A673 (cell line): ENCODE measurements around the gene HDHD3. TPM values are rescaled to one million over a fixed set of nuclear protein-coding genes. Genes with fewer than 3 reads are reported as not detected.
A peak's percentile ranks its signal among the peaks of the same experiment; 100 is the strongest.

ENCODE experiments used
- BruUV-seq: library from RNA; stranded (reverse); fragments of 400-500 nt; replicated peaks from 2 replicates; lab custom pipeline; 2021; lab: Mats Ljungman, UMichigan
- CTCF ChIA-PET: fragments of 300-600 bp; sonication (Branson Sonifier 250); formaldehyde crosslinking; loops from one replicate; lab custom pipeline; 2022; ENCODE audit warnings: antibody characterized with exemption; lab: Charles Lee
- POLR2A ChIA-PET: fragments of 300-600 bp; sonication (Branson Sonifier 250); formaldehyde crosslinking; loops from one replicate; lab custom pipeline; 2022; ENCODE audit warnings: antibody characterized with exemption; ENCODE audit not compliant: low non-redundant PET; lab: Charles Lee
- DNase-seq: peaks from one replicate; pipeline ENCODE4 v3.0.0-alpha.2; 2015; ENCODE audit warnings: low spot score
- H3K27ac ChIP-seq: fragments of 200-600 bp; sonication (generic); 2 replicates; pipeline ENCODE4 v1.5.1; 2016; ENCODE audit warnings: mixed run types, low read depth, mild to moderate bottlenecking, mixed read lengths, antibody characterized with exemption, low read length; ENCODE audit not compliant: poor library complexity, severe bottlenecking
- H3K27me3 ChIP-seq: fragments of 200-600 bp; sonication (generic); replicated peaks from 2 replicates; pipeline ENCODE4 v1.6.1; 2017; ENCODE audit warnings: mixed run types, low read depth, mild to moderate bottlenecking, mixed read lengths, antibody characterized with exemption, low read length; ENCODE audit not compliant: insufficient read depth, poor library complexity
- H3K36me3 ChIP-seq: fragments of 200-600 bp; sonication (generic); 2 replicates; pipeline ENCODE4 v1.6.1; 2016; ENCODE audit warnings: mixed run types, mild to moderate bottlenecking, mixed read lengths, antibody characterized with exemption, low read length; ENCODE audit not compliant: insufficient read depth, poor library complexity, severe bottlenecking
- H3K4me1 ChIP-seq: fragments of 200-600 bp; sonication (generic); 2 replicates; pipeline ENCODE4 v1.6.1; 2017; ENCODE audit warnings: mixed run types, mild to moderate bottlenecking, mixed read lengths, antibody characterized with exemption, low read length; ENCODE audit not compliant: insufficient read depth, poor library complexity, severe bottlenecking
- H3K4me3 ChIP-seq: fragments of 200-600 bp; sonication (generic); 2 replicates; pipeline ENCODE4 v1.5.1; 2016; ENCODE audit warnings: low read depth, mixed run types, mild to moderate bottlenecking, mixed read lengths, low read length; ENCODE audit not compliant: poor library complexity, severe bottlenecking
- H3K9me3 ChIP-seq: fragments of 200-600 bp; sonication (generic); 2 replicates; pipeline ENCODE4 v1.6.1; 2016; ENCODE audit warnings: mixed run types, low read depth, mild to moderate bottlenecking, mixed read lengths, antibody characterized with exemption, low read length; ENCODE audit not compliant: poor library complexity, severe bottlenecking
- EZH2 ChIP-seq: fragments of 200-600 bp; sonication (generic); IDR thresholded peaks from 2 replicates; pipeline ENCODE4 v1.6.1; 2017; ENCODE audit warnings: borderline replicate concordance, low read depth, mild to moderate bottlenecking, mixed read lengths, antibody characterized with exemption, low read length; ENCODE audit not compliant: poor library complexity, severe bottlenecking
- intact Hi-C: fragments of 100-400 bp; cut with micrococcal nuclease; formaldehyde crosslinking; loops from one replicate; pipeline ENCODE4 v1.10.0; 2022; ENCODE audit not compliant: unreplicated experiment
- total RNA-seq: library from RNA; stranded (reverse); gene quantifications from 2 replicates; pipeline ENCODE4 v1.2.3, GENCODE V29; 2021
- TF ChIP-seq, protein P1 (sequence below): fragments of 300-800, 200-600 bp; sonication (generic); conservative IDR thresholded peaks from 2 replicates; pipeline ENCODE4 v1.5.1; 2017; ENCODE audit warnings: low read depth, mild to moderate bottlenecking, antibody characterized with exemption, low read length, moderate library complexity, mixed read lengths

HDHD3 gene
- total RNA-seq, 1 experiment from 2014 or later, result 9.4 TPM

DNA sequence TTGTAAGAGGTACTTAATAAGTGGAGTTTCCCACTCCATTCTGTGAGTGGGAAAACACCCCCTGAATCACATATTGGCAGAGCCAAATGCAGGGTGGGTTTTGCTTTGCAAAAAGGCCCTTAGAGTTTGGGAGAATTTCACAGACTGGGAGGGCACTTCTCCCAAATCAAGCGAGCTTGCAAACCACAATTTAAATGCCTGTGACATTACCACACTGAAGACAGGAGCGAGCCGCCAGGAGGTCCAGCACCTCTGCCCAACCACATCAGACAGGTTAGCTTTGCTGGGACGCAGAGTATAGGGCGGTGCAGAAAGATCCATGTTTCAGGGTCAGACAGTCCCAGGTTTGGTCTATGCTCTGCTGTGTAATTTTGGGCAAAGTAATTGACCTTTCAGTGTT lies 22.0 kb upstream of the HDHD3 start:
- H3K27ac ChIP-seq, result no peak overlapping the region
- BruUV-seq, result TSS peak; percentile 13
- H3K36me3 ChIP-seq, result no peaks in the 10 kb centered on the region
- ChIA-PET CTCF (no interaction called here), POLR2A (no interaction called here)
- DNase-seq, result no peak
- H3K4me3 ChIP-seq, result no peak overlapping the region
- H3K9me3 ChIP-seq, result no peaks in the 10 kb centered on the region
- intact Hi-C loops, result no loop called here
- TF ChIP-seq EZH2, result no peak
- TF ChIP-seq, protein P1, sequence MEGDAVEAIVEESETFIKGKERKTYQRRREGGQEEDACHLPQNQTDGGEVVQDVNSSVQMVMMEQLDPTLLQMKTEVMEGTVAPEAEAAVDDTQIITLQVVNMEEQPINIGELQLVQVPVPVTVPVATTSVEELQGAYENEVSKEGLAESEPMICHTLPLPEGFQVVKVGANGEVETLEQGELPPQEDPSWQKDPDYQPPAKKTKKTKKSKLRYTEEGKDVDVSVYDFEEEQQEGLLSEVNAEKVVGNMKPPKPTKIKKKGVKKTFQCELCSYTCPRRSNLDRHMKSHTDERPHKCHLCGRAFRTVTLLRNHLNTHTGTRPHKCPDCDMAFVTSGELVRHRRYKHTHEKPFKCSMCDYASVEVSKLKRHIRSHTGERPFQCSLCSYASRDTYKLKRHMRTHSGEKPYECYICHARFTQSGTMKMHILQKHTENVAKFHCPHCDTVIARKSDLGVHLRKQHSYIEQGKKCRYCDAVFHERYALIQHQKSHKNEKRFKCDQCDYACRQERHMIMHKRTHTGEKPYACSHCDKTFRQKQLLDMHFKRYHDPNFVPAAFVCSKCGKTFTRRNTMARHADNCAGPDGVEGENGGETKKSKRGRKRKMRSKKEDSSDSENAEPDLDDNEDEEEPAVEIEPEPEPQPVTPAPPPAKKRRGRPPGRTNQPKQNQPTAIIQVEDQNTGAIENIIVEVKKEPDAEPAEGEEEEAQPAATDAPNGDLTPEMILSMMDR, result no peak
- H3K27me3 ChIP-seq, result no peaks in the 10 kb centered on the region
- H3K4me1 ChIP-seq, result peaks cover 4% of the 10 kb centered on the region

DNA sequence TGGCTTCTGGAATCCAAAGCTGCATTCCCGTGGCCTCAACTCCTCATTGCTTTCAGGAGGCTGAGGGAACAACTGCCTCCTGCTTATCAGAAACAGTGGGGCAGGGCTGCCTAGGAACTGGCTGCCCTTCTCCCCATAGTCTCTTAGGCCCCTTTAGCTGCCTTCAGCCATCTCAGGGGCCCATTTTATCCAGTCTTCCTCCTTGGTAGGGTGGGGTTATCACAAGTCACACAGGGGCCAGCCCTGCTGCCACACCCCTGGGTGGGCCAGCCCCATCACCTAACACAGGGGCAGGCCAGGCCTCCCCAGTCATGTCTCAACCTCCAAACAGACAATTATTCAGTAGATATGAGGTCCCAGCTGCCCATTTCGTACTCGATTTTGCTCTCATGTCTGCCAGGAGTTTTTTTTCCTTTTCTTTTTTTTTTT lies 20.4 kb upstream of the HDHD3 start:
- intact Hi-C loops, result no loop called here
- ChIA-PET POLR2A (no interaction called here), CTCF (no interaction called here)
- no peaks in the 10 kb centered on the region for H3K36me3 ChIP-seq
- no peak overlapping the region for H3K27ac ChIP-seq
- H3K9me3 ChIP-seq, result no peaks in the 10 kb centered on the region
- TF ChIP-seq, protein P1, result no peak
- TF ChIP-seq EZH2, result no peak
- no peak for DNase-seq
- BruUV-seq, result no TSS peak
- H3K4me3 ChIP-seq, result no peak overlapping the region
- no peaks in the 10 kb centered on the region for H3K27me3 ChIP-seq
- peaks cover 4% of the 10 kb centered on the region for H3K4me1 ChIP-seq

DNA sequence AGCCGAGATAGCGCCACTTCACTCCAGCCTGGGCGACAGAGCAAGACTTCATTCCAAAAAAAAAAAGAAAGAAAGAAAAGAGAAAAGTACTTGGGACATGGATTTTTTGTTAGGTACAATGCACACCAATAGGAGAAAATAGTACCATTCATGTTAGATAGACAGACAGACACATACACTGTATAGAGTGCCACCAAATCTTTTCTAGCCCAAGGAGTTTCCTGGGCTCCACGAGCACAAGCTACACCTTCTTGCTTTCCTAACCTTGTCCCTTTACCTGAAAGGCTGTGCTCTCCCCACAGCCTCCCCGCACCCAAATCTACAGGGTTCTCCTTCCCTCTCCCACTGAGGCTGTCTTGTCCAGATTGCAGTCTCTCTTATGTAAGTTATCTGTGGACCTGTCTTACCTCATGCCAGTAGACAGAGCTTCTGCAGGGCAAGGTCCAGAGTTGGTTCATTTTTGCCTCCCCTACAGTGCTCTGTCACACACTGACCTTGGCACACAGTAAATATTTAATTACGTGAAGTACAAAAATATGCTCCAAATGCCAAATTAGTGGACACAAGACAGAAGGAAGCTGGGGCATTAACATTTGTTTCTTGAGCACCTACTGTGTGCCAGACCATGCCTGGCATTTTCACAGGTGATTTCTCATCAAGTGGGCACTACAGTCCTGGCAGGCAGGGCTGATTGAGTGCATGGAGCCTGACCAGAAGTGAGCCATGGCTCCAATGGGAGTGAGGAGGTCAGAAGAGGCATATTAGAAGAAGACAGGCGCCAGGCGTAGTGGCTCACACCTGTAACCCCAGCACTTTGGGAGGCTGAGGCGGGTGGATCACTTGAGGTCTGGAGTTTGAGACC lies 18.4 kb upstream of the HDHD3 start:
- no peak for DNase-seq
- H3K4me3 ChIP-seq, result no peak overlapping the region
- ChIA-PET POLR2A (no interaction called here), CTCF (interaction anchor here (0.7 kb wide), 1 partner anchor 84 kb away, joined by 5 read pairs; no protein-coding TSS in a partner anchor)
- no peaks in the 10 kb centered on the region for H3K27me3 ChIP-seq
- TF ChIP-seq, protein P1, result no peak
- no peak for TF ChIP-seq EZH2
- no peaks in the 10 kb centered on the region for H3K9me3 ChIP-seq
- no TSS peak for BruUV-seq
- intact Hi-C loops, result no loop called here
- H3K4me1 ChIP-seq, result no peaks in the 10 kb centered on the region
- H3K36me3 ChIP-seq, result peaks cover 4% of the 10 kb centered on the region
- no peak overlapping the region for H3K27ac ChIP-seq
